ENCODE measurements around the gene IL21R. TPM values are rescaled to one million over a fixed set of nuclear protein-coding genes. Genes with fewer than 3 reads are reported as not detected.

IL21R gene
- total and polyA plus RNA-seq, 10 of the 15 experiments (the other 5 are each of a cell fraction or from before 2014, with no cell fraction given): 5.3 to 138 (median 82.5) TPM

DNA sequence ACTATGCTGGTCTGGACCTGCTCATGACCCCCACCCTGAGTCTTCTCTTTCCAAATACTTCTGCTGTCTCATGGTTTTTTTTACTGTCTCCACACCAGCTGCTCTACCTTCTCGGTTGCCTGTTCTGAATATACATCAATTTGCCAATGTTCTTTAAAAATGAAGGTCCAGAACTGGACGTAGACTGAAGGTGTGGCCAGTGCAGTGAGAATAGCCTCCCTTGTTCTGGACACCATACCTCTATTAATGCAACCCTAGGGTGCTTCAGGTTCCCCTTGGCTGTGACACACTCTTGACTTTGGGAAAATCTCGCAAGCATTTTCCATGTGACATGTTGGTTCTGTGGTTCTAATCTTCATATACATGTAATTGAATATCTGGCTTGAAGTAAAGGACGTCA is 15.3 kb upstream of the IL21R start:
- H3K79me2 ChIP-seq (ENCODE audit: control insufficient read depth, insufficient read depth, low read length): no peaks in the 10 kb centered on the region
- no peak overlapping the region for H2AFZ ChIP-seq (ENCODE audit: control insufficient read depth, low read depth, low read length)
- no peaks in the 10 kb centered on the region for H3K27me3 ChIP-seq (replicated peaks in 1 of 2; ENCODE audit: control insufficient read depth in 2 of 2, insufficient read depth in 2 of 2, low read length in 1 of 2)
- H3K9ac ChIP-seq (ENCODE audit: control insufficient read depth, insufficient read depth, low read length): no peak overlapping the region
- POLR2A ChIA-PET: interaction anchor here (0.7 to 3.7 kb wide), 7 partner anchors 11 to 132 kb away, joined by 3 to 33 read pairs (median 7); partner anchors contain the start of gene IL21R
- no peak for ATAC-seq
- WGBS (ENCODE audit: insufficient coverage, insufficient replicate concordance, low lambda C conversion rate, missing lambda C conversion rate): 75% methylated on average over 4 of the region's 4 CpGs
- FAIRE-seq: no peak
- SMC1A ChIA-PET (ENCODE audit: uncharacterized antibody, unreplicated experiment): interaction anchor here (0.7 to 9.9 kb wide), 8 partner anchors 9 to 41 kb away, joined by 3 to 97 read pairs (median 22); partner anchors contain the start of gene IL21R
- no peaks in the 10 kb centered on the region for H3K36me3 ChIP-seq (ENCODE audit: control insufficient read depth in 2 of 2, insufficient read depth in 2 of 2, low read length in 1 of 2)
- no peak overlapping the region for H3K4me2 ChIP-seq (ENCODE audit: control insufficient read depth, insufficient read depth)
- no peak overlapping the region for H3K4me3 ChIP-seq
- no peak for DNase-seq (ENCODE audit: low read depth, low spot score)
- in situ Hi-C loops (cut with MboI): no loop called here
- intact Hi-C loops (cut with micrococcal nuclease; ENCODE audit: unreplicated experiment): loop anchor here (1.0 to 5.0 kb wide), 2 partner anchors 12 to 66 kb away; no protein-coding TSS in a partner anchor
- no TSS peak for BruUV-seq (replicated peaks)
- peaks cover 41% of the 10 kb centered on the region for H3K9me3 ChIP-seq (replicated peaks; ENCODE audit: control insufficient read depth, insufficient read depth, low read length)
- CTCF ChIA-PET: interaction anchor here (1.7 to 2.5 kb wide), 4 partner anchors 12 to 66 kb away, joined by 4 to 13 read pairs (median 7); no protein-coding TSS in a partner anchor
- RAD21 ChIA-PET (ENCODE audit: unreplicated experiment): interaction anchor here (1.2 to 4.0 kb wide), 5 partner anchors 9 to 111 kb away, joined by 3 to 25 read pairs (median 16); partner anchors contain the start of gene IL21R
- TF ChIP-seq BACH1 (IDR thresholded peaks at IDR 0.05; ENCODE audit: borderline replicate concordance): no peak
- no peak overlapping the region for H3K27ac ChIP-seq (ENCODE audit: control insufficient read depth, insufficient read depth)
- H3K4me1 ChIP-seq (ENCODE audit: control insufficient read depth, insufficient read depth, low read length): peaks cover 37% of the 10 kb centered on the region
- no peaks in the 10 kb centered on the region for H4K20me1 ChIP-seq (ENCODE audit: control insufficient read depth, insufficient read depth)

DNA sequence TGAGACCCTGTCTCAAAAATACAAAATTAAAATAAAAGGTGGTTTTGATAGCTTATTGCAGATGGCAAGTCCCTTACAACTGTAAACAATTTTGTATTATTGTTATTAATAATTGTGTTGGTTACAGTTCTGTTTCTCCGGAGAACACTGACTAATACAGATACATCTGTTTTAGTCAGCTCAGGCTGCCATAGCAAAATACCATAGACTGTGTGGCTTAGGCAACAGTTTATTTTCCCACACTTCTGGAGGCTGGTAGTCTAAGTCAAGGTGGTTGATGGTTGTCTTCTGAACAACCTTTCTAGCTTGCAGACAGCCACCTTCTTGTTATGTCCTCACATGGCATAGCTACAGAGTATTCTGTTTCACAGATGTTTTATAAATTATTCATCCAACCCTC is 14.2 kb upstream of the IL21R start:
- BruUV-seq (replicated peaks): no TSS peak
- Histone ChIP-seq H3K27ac (ENCODE audit: control insufficient read depth, insufficient read depth) (peak overlapping the region; percentile 54), H3K9ac (ENCODE audit: control insufficient read depth, insufficient read depth, low read length) (no peak overlapping the region), H3K4me3 (no peak overlapping the region), H3K4me1 (ENCODE audit: control insufficient read depth, insufficient read depth, low read length) (peaks cover 37% of the 10 kb centered on the region), H3K4me2 (ENCODE audit: control insufficient read depth, insufficient read depth) (peak overlapping the region; percentile 78), H3K9me3 (replicated peaks; ENCODE audit: control insufficient read depth, insufficient read depth, low read length) (peaks cover 49% of the 10 kb centered on the region), H2AFZ (ENCODE audit: control insufficient read depth, low read depth, low read length) (no peak overlapping the region), H3K79me2 (ENCODE audit: control insufficient read depth, insufficient read depth, low read length) (no peaks in the 10 kb centered on the region), H3K27me3 (replicated peaks in 1 of 2; ENCODE audit: control insufficient read depth in 2 of 2, insufficient read depth in 2 of 2, low read length in 1 of 2) (no peaks in the 10 kb centered on the region), H3K36me3 (ENCODE audit: control insufficient read depth in 2 of 2, insufficient read depth in 2 of 2, low read length in 1 of 2) (no peaks in the 10 kb centered on the region), H4K20me1 (ENCODE audit: control insufficient read depth, insufficient read depth) (no peaks in the 10 kb centered on the region)
- DNase-seq (ENCODE audit: low read depth, low spot score) (peak; percentile 74), ATAC-seq (peak; percentile 88), FAIRE-seq (peak; percentile 83)
- ChIA-PET POLR2A (interaction anchor here (0.6 to 3.7 kb wide), 9 partner anchors 9 to 804 kb away, joined by 3 to 33 read pairs (median 7); partner anchors contain the start of gene IL21R), CTCF (interaction anchor here (0.9 to 2.5 kb wide), 16 partner anchors 10 to 209 kb away, joined by 3 to 18 read pairs (median 6); partner anchors contain the start of gene IL21R), SMC1A (ENCODE audit: uncharacterized antibody, unreplicated experiment) (interaction anchor here (0.7 to 9.9 kb wide), 15 partner anchors 8 to 208 kb away, joined by 3 to 97 read pairs (median 8); partner anchors contain the start of gene IL21R), RAD21 (ENCODE audit: unreplicated experiment) (interaction anchor here (0.5 to 4.0 kb wide), 10 partner anchors 10 to 134 kb away, joined by 3 to 25 read pairs (median 9); partner anchors contain the start of genes IL21R and NSMCE1)
- intact Hi-C loops (cut with micrococcal nuclease; ENCODE audit: unreplicated experiment) (loop anchor here (1.0 to 5.0 kb wide), 2 partner anchors 13 to 65 kb away; no protein-coding TSS in a partner anchor), in situ Hi-C loops (cut with MboI) (no loop called here)
- WGBS (ENCODE audit: insufficient coverage, insufficient replicate concordance, low lambda C conversion rate, missing lambda C conversion rate): 0% methylated on average over 1 of the region's 1 CpG
- no peak for TF ChIP-seq TARDBP (IDR thresholded peaks at IDR 0.05; ENCODE audit: borderline replicate concordance)
- TF ChIP-seq, protein P1, sequence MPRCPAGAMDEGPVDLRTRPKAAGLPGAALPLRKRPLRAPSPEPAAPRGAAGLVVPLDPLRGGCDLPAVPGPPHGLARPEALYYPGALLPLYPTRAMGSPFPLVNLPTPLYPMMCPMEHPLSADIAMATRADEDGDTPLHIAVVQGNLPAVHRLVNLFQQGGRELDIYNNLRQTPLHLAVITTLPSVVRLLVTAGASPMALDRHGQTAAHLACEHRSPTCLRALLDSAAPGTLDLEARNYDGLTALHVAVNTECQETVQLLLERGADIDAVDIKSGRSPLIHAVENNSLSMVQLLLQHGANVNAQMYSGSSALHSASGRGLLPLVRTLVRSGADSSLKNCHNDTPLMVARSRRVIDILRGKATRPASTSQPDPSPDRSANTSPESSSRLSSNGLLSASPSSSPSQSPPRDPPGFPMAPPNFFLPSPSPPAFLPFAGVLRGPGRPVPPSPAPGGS (IDR thresholded peaks at IDR 0.05; ENCODE audit: borderline replicate concordance, insufficient read depth, low read depth, low read length, poor library complexity, severe bottlenecking): peak; percentile 74
- TF ChIP-seq CREB1 (IDR thresholded peaks at IDR 0.05; ENCODE audit: low read depth): peak; percentile 49; the same call in 1 of the 2 replicates
- no peak for TF ChIP-seq SUPT20H (IDR thresholded peaks at IDR 0.05; ENCODE audit: borderline replicate concordance, control insufficient read depth, low read depth, low read length)
- no peak for TF ChIP-seq RB1 (IDR thresholded peaks at IDR 0.05; ENCODE audit: borderline replicate concordance)
- no peak for TF ChIP-seq POLR2AphosphoS5 (IDR thresholded peaks at IDR 0.05; ENCODE audit: low read length)
- peak in 1 of 2 experiments; percentile 55; a peak in 1 of 4 replicates for TF ChIP-seq ETV6 (conservative IDR thresholded peaks at IDR 0.05 in 1 of 2, IDR thresholded peaks at IDR 0.05 in 1 of 2; ENCODE audit: borderline replicate concordance in 1 of 2, low read depth in 1 of 2)
- TF ChIP-seq, protein P2, sequence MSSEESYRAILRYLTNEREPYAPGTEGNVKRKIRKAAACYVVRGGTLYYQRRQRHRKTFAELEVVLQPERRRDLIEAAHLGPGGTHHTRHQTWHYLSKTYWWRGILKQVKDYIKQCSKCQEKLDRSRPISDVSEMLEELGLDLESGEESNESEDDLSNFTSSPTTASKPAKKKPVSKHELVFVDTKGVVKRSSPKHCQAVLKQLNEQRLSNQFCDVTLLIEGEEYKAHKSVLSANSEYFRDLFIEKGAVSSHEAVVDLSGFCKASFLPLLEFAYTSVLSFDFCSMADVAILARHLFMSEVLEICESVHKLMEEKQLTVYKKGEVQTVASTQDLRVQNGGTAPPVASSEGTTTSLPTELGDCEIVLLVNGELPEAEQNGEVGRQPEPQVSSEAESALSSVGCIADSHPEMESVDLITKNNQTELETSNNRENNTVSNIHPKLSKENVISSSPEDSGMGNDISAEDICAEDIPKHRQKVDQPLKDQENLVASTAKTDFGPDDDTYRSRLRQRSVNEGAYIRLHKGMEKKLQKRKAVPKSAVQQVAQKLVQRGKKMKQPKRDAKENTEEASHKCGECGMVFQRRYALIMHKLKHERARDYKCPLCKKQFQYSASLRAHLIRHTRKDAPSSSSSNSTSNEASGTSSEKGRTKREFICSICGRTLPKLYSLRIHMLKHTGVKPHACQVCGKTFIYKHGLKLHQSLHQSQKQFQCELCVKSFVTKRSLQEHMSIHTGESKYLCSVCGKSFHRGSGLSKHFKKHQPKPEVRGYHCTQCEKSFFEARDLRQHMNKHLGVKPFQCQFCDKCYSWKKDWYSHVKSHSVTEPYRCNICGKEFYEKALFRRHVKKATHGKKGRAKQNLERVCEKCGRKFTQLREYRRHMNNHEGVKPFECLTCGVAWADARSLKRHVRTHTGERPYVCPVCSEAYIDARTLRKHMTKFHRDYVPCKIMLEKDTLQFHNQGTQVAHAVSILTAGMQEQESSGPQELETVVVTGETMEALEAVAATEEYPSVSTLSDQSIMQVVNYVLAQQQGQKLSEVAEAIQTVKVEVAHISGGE (CRISPR knock-in tag; IDR thresholded peaks at IDR 0.05): no peak
